Esophagus squamous epithelium (tissue), 4 donors: ENCODE results near the gene EFCAB6.

ENCODE experiments used
- CTCF ChIP-seq, 6 experiments: fragments of 450-650 bp in 4 of 6; fragments of 200-600 bp in 2 of 6; sonication (generic) in 2 of 6; IDR thresholded peaks; one replicate each; pipeline ENCODE4 v1.5.1; 2016 to 2019; ENCODE audit warnings: antibody characterized with exemption in 6 of 6, mild to moderate bottlenecking in 4 of 6, moderate library complexity in 4 of 6
- POLR2A ChIP-seq, 4 donors: fragments of 450-650 bp; IDR thresholded peaks; one replicate each; pipeline ENCODE4 v1.6.1; 2017; ENCODE audit warnings: antibody characterized with exemption in 4 of 4, mild to moderate bottlenecking in 4 of 4, moderate library complexity in 3 of 4

- TF ChIP-seq CTCF (IDR thresholded peaks at IDR 0.05) (no peak), POLR2A (IDR thresholded peaks at IDR 0.05) (no peak)
Observed at GRCh38 chr22:43535741-43536140, 276.4 kb downstream of the EFCAB6 start.
